HG03039 (cell line): ENCODE results near the gene SLC5A7.

ENCODE experiments used
- ATAC-seq: cut with Tn5 transposase; IDR thresholded peaks from one replicate; pipeline ENCODE4 v1.9.1; 2021; ENCODE audit warnings: mild to moderate bottlenecking, moderate library complexity; ENCODE audit not compliant: unreplicated experiment

Gene SLC5A7

GRCh38 chr2:107986278-107987217 lies at the start of gene SLC5A7:
Gene SLC5A7 (plus strand): TSS chr2:107986524. CDS start chr2:107988156, 1,632 bp downstream.
- no peak for ATAC-seq

GRCh38 chr2:107961395-107961794 lies 24.9 kb upstream of the SLC5A7 start:
- no peak for ATAC-seq

GRCh38 chr2:107964185-107964584 lies 22.1 kb upstream of the SLC5A7 start:
- ATAC-seq: no peak

GRCh38 chr2:107984707-107985106 lies 1.6 kb upstream of the SLC5A7 start:
- no peak for ATAC-seq

- ATAC-seq: no peak
Observed at GRCh38 chr2:107988108-107988507, 1.8 kb downstream of the SLC5A7 start.

- no peak for ATAC-seq
Observed at GRCh38 chr2:107989445-107989844, 3.1 kb downstream of the SLC5A7 start.

GRCh38 chr2:107990718-107991117 lies 4.4 kb downstream of the SLC5A7 start:
- no peak for ATAC-seq

- no peak for ATAC-seq
Observed at GRCh38 chr2:107992069-107992468, 5.7 kb downstream of the SLC5A7 start.

GRCh38 chr2:107999158-107999557 lies 12.8 kb downstream of the SLC5A7 start:
- ATAC-seq: no peak

- ATAC-seq: no peak
Observed at GRCh38 chr2:108010912-108011591, 24.7 kb downstream of the SLC5A7 start.

- ATAC-seq: no peak
Observed at GRCh38 chr2:108013305-108013704, 27.0 kb downstream of the SLC5A7 start.

GRCh38 chr2:108022628-108023027 lies 36.3 kb downstream of the SLC5A7 start:
- no peak for ATAC-seq

- no peak for ATAC-seq
Observed at GRCh38 chr2:108023776-108024175, 37.5 kb downstream of the SLC5A7 start.

- ATAC-seq: no peak
Observed at GRCh38 chr2:108026092-108026794, 39.9 kb downstream of the SLC5A7 start.

GRCh38 chr2:108029496-108029895 lies 43.2 kb downstream of the SLC5A7 start:
- no peak for ATAC-seq

GRCh38 chr2:108029912-108030311 lies 43.6 kb downstream of the SLC5A7 start:
- ATAC-seq: no peak

- no peak for ATAC-seq
Observed at GRCh38 chr2:108031471-108031941, 45.2 kb downstream of the SLC5A7 start.

GRCh38 chr2:108034843-108035242 lies 48.5 kb downstream of the SLC5A7 start:
- no peak for ATAC-seq

GRCh38 chr2:108048752-108049151 lies 62.4 kb downstream of the SLC5A7 start:
- no peak for ATAC-seq

- no peak for ATAC-seq
Observed at GRCh38 chr2:108058576-108059137, 72.3 kb downstream of the SLC5A7 start.
